Activated CD8-positive, alpha-beta memory T cell treated with anti-CD3 and anti-CD28 coated beads, Interleukin-2, amount 50 U/mL, for 1 hour (primary cell): ENCODE measurements around the gene RAD51B.
"Not testable (repeated sequence)": the region's sequence is repeated elsewhere in the genome, so short reads cannot be mapped to it uniquely, and the experiment has no call there.

ENCODE experiments used
- DNase-seq: peaks from one replicate; pipeline ENCODE4 v3.0.0-alpha.2; 2020; ENCODE audit errors: extremely low read depth

RAD51B gene

DNA sequence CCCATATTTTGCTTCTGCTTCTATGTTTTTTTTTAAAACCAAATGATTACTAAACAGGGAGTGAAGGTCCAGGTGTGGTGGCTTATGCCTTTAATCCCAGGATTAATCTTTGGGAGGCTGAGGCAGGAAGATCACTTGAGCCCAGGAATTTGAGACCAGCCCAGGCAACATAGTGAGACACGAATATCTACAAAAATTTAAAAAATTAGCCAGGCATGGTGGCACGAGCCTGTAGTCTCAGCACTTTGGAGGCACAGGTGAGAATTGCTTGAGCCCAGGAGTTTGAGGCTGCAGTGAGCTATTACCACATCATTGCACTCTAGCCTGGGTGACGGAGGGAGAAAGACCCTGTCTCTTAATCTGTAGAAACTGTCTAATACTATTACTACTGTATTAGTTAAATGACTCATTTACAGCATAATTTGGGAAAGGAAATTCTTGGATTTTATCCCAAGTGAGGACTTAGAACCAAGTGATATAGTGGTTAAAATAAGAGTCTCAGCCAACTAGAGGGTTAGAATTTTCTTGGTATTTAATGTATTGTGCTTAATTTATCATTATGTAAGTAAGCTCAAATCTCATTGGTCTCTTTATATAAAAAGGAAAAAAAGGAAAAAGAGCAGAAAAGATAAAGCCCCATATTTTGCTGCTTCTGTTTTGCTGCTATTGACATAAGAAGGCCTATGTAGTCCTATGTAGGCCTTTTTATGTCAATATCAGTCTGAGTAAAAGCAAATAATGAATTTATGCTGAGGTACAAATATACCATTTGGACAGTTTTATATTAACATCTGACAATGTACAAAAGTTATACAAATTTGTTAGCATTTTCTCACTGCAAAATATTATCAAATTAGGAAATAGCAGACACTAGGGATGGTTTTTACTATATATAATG, 163.4 kb downstream of the RAD51B start:
- no peak for DNase-seq

- DNase-seq = no peak
Measured at GRCh38 chr14:67984274-67984673, 164.7 kb downstream of the RAD51B start.

GRCh38 chr14:67986131-67986841, 166.7 kb downstream of the RAD51B start:
- DNase-seq = no peak

DNA sequence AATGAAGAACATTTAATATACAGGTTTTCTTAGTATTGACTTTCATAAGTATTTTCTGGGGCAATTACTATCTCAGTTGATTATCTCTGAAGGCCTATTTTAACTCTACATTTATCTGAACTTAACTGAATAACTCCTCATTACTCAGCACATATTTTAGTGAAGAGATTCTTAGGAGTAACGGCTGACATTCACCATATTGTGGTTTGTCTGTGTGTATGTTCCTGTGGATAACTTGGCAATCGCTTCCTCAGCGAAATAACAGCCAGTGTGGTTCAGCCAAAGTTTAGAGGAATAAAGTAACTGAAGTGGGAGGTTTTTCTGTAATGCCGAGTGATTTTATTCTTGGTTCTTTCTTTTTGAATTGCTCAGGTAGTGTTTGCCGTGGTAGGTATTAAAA, 168.0 kb downstream of the RAD51B start:
- no peak for DNase-seq

DNA sequence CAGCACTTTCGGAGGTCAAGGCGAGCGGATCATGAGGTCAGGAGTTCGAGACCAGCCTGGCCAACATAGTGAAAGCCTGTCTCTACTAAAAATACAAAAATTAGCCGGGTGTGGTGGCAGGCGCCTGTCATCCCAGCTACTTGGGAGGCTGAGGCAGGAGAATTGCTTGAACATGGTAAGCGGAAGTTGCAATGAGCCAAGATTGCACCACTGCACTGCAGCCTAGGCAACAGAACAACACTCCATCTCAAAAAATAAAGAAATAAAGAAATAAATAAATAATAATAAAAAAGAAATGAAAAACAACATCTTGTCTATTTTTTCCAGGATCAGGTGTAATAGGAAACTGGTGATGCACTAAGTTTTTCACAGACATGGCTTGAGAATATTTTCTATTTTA, 168.6 kb downstream of the RAD51B start:
- DNase-seq = not testable (repeated sequence)

GRCh38 chr14:67990576-67990975, 171.0 kb downstream of the RAD51B start:
- no peak for DNase-seq

DNA sequence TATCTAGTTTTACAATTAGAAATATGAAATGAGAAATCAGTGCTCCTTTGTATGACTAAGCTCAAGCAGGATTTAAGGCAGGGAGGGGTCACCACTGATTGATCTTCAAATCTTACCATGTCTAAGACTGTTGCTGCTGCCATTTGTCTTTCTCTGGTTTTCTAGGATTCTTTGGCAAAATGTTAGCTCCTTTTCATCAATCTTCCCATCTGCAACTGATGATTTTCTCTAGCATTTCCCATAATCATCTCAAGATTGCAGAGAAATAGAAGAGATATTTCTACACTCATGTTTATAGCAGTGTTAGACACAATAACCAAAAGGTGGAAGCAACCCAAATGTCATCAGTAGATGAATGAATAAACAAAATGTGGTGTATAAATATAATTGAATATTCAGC, 175.0 kb downstream of the RAD51B start:
- DNase-seq = no peak

- DNase-seq = no peak
Measured at GRCh38 chr14:67996235-67996634, 176.7 kb downstream of the RAD51B start.

- DNase-seq = no peak
Measured at GRCh38 chr14:67998834-67999233, 179.3 kb downstream of the RAD51B start.

DNA sequence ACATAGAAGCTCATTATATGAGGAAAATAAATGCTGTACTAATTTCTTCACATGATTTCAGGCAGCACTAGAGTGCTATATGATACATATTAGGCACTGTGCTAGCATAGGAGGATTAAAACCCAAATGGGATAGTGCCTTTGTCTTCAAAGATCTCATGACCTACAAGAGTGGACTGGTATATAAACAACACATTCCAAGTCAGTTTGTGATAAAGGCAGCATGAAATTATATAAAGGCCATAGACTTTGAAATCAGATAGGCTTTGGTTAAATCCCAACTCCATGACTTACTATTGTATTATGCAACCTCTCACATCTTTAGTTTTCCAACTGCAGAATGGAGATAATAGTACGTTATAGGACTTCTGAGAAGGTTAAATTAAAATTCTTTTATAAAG, 179.7 kb downstream of the RAD51B start:
- DNase-seq = no peak

- DNase-seq = no peak
Measured at GRCh38 chr14:67999705-68000384, 180.3 kb downstream of the RAD51B start.

- no peak for DNase-seq
Measured at GRCh38 chr14:68000511-68000910, 180.9 kb downstream of the RAD51B start.

GRCh38 chr14:68008491-68008890, 188.9 kb downstream of the RAD51B start:
- DNase-seq = no peak

- DNase-seq = no peak
Measured at GRCh38 chr14:68011406-68012028, 191.9 kb downstream of the RAD51B start.

DNA sequence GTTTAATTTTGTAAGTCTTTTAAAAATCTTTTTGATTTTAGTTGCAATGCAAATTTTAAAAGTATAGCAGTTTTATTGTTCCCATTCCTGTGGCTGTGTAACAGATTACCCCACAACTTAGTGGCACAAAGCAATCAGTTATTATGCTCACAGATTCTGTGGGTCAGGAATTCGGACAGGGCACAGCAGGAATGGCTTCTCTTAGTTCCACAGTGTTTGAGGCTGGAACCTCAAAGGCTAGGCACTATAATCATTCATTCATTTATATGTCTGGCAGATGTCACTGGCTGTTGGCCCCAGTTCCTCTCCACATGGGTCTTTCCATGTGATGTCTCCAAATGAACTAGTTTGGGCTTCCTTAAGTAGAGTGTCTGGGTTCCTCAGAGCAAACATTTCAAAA, 193.3 kb downstream of the RAD51B start:
- no peak for DNase-seq

GRCh38 chr14:68013326-68013725, 193.7 kb downstream of the RAD51B start:
- DNase-seq = no peak

DNA sequence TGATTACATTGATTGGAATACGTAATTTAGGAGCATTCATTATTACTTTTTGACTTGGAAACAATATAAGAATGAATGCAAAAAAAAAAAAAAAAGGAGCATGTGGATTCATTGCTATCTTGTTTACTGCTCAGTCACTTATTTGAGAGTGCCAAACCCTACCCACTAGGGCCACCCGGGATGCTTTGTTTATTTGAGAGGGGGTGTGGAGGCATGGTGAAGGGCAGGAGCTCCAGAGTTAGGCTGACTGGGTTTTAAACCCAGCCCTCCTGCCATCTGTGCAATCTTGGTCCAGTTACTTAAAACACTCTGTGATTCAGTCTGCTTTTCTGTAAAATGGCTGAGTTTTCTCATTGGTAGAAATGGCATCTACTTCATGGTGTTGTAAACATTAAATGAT, 195.2 kb downstream of the RAD51B start:
- DNase-seq = no peak

GRCh38 chr14:68015356-68016254, 196.0 kb downstream of the RAD51B start:
- DNase-seq = no peak

DNA sequence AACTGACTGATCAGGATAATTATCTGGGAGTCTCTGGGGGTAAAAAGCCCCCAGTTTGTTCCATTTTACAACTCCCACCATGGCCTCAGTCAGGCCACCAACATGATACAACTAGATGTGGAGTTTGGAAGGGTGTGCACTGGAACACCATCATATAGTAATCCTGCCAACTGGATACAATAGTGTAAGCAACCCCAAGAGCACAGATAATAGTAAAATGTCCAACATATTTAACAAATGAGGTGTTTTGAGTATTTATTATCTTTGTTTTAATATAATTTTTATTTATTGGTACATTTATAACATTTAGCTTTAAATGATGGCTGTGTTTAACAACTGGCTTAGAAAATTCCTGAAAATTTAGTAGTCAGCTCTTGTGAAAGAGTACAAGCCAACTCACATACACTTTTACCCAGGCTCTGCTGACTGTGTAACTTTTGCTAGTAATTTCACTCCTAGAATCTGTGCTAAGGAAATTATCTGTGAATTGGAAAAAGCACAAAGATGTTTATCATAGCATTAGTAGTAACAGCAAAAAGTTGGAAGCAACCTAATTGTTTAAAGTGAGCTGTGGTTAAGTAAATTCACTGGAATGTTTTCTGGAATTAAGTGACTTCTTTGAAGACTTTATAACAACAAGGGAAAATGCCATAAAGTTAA, 196.8 kb downstream of the RAD51B start:
- DNase-seq = no peak

GRCh38 chr14:68018598-68018997, 199.0 kb downstream of the RAD51B start:
- DNase-seq = no peak

DNA sequence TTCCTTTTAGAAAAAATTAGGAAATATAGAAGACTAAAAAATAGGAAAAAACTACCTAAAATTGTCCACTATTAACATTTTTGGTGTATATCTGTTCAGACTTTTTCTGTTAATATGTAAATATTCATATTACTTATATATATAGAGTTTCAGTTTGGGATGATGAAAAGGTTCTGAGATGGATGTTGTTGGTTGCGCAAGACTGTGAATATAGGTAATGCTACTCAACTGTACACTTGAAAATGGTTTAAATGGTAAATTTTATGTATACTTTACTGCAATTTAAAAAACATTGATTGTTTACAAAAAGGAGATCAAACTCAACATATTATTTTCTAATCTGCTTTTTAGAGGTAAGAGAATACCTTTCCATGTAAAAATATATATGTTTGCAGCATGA, 200.9 kb downstream of the RAD51B start:
- no peak for DNase-seq
